Upper lobe of right lung (tissue), 1 donor: Measurements from ENCODE around the gene CASK. TPM values are rescaled to one million over a fixed set of nuclear protein-coding genes. Genes with fewer than 3 reads are reported as not detected.

Experiments
- ATAC-seq: fragments of 200-7000 bp; cut with Tn5 transposase; one replicate; pipeline ENCODE4 v1.9.1; 2020; ENCODE audit warnings: mild to moderate bottlenecking, moderate library complexity
- DNase-seq: peaks from one replicate; pipeline ENCODE4 v3.0.0-alpha.2; 2020
- H3K27ac ChIP-seq: fragments of 200-600 bp; one replicate; pipeline ENCODE4 v1.8.0; 2022
- H3K27me3 ChIP-seq: fragments of 200-600 bp; one replicate; pipeline ENCODE4 v1.8.0; 2022; ENCODE audit warnings: mild to moderate bottlenecking
- H3K36me3 ChIP-seq: fragments of 200-600 bp; one replicate; pipeline ENCODE4 v1.8.0; 2022
- H3K4me1 ChIP-seq: fragments of 200-600 bp; one replicate; pipeline ENCODE4 v1.8.0; 2022
- H3K4me3 ChIP-seq: fragments of 200-600 bp; one replicate; pipeline ENCODE4 v1.8.0; 2022; ENCODE audit warnings: mild to moderate bottlenecking
- H3K9me3 ChIP-seq: fragments of 200-600 bp; one replicate; pipeline ENCODE4 v1.8.0; 2022
- CTCF ChIP-seq: fragments of 200-600 bp; IDR thresholded peaks from one replicate; pipeline ENCODE4 v1.8.0; 2022; ENCODE audit warnings: antibody characterized with exemption
- intact Hi-C: fragments of 100-400 bp; cut with DNase I; formaldehyde crosslinking; loops from one replicate; pipeline ENCODE4 v1.11.0; 2022
- total RNA-seq: library from RNA; stranded (reverse); fragmentation: NEBNext Ultra II Directional; extraction: Animal tissue kit (Norgen Biotek cat#: 25700); gene quantifications from one replicate; pipeline ENCODE4 v1.2.1, GENCODE V29; 2021
- donor health status: DM: no; HTN: yes; CAD: no; lungs with severe emphysema.

Gene CASK
- total RNA-seq, 1 donor from 2014 or later = 60.4 TPM

GRCh38 chrX:41529221-41529620, 394.1 kb downstream of the CASK start:
- Histone ChIP-seq H3K36me3 (peaks cover 23% of the 10 kb centered on the region), H3K27me3 (no peaks in the 10 kb centered on the region), H3K9me3 (no peaks in the 10 kb centered on the region), H3K27ac (no peak overlapping the region), H3K4me1 (no peaks in the 10 kb centered on the region), H3K4me3 (no peak overlapping the region)
- no peak for ATAC-seq
- intact Hi-C loops = no loop called here
- no peak for TF ChIP-seq CTCF
- no peak for DNase-seq

DNA sequence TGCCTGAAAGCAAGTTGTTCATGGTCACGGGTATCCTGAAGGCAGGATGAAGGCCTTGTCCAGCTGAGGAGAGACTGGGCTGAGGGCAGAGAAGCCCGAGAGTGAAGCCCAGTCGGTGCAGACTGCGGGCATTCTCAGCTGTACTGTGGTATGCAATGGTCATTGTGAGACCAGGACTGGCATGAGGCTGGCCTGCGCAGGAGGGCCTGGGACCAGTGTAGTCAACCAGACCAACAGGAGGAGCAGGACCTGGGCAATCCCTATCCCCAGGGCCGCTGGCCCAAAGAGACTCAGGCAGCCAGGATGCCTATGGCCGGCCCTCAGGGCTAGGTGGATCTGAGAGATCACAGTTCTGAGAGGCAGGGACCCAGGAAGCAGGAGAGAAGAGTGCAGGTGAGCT, 394.6 kb downstream of the CASK start:
- intact Hi-C loops = no loop called here
- ATAC-seq (no peak), DNase-seq (no peak)
- no peak overlapping the region for H3K4me3 ChIP-seq
- H3K4me1 ChIP-seq = no peaks in the 10 kb centered on the region
- no peak overlapping the region for H3K27ac ChIP-seq
- H3K36me3 ChIP-seq = peaks cover 25% of the 10 kb centered on the region
- no peaks in the 10 kb centered on the region for H3K27me3 ChIP-seq
- no peak for TF ChIP-seq CTCF
- no peaks in the 10 kb centered on the region for H3K9me3 ChIP-seq

DNA sequence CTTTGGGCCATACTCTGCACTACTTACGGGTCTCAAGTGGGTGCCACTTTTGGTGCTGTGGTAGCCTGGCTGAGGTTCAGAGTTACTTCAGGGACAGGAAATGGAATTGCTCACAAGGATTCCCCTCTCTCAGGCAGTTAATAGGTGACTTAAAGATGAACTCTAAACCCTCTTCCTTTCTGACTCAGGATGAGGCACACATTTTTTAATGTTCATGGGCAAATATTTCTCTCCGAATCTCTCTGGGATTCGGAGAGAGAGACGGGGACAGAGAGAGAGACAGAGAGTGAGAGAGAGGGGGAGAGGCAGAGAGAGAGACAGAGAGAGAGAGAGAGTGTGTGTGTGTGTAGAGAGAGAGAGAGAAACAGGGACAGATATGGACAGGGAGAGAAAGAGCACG, 396.4 kb downstream of the CASK start:
- Histone ChIP-seq H3K4me1 (no peaks in the 10 kb centered on the region), H3K27me3 (no peaks in the 10 kb centered on the region), H3K27ac (no peak overlapping the region), H3K36me3 (peaks cover 30% of the 10 kb centered on the region), H3K9me3 (no peaks in the 10 kb centered on the region), H3K4me3 (no peak overlapping the region)
- DNase-seq = no peak
- TF ChIP-seq CTCF = no peak
- intact Hi-C loops = no loop called here
- ATAC-seq = no peak

DNA sequence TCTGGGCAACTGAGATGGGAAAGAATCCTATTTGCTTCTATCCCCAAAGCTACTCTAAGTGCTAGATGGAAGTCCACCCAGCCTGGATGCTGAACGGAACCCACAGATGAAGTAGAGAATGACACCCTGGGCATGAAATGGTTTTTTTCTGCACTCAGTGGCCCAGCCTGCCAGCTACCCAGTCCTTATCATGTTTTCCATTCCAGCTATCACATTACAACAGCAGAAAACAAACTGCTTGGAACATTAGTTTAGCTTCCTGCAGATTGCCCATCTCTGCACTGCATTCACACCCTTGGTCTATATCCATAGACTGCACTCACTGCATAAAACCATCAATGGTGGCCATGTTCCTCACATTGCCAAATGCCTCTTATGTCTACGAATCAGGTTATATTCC, 397.1 kb downstream of the CASK start:
- H3K4me3 ChIP-seq = no peak overlapping the region
- no peaks in the 10 kb centered on the region for H3K9me3 ChIP-seq
- intact Hi-C loops = no loop called here
- no peak for DNase-seq
- ATAC-seq = no peak
- no peaks in the 10 kb centered on the region for H3K27me3 ChIP-seq
- H3K36me3 ChIP-seq = peaks cover 29% of the 10 kb centered on the region
- H3K27ac ChIP-seq = no peak overlapping the region
- no peaks in the 10 kb centered on the region for H3K4me1 ChIP-seq
- no peak for TF ChIP-seq CTCF

GRCh38 chrX:41522671-41523070, 400.7 kb downstream of the CASK start:
- no peaks in the 10 kb centered on the region for H3K27me3 ChIP-seq
- no peaks in the 10 kb centered on the region for H3K4me1 ChIP-seq
- DNase-seq = no peak
- ATAC-seq = no peak
- H3K4me3 ChIP-seq = no peak overlapping the region
- H3K36me3 ChIP-seq = peaks cover 7% of the 10 kb centered on the region
- no peak for TF ChIP-seq CTCF
- intact Hi-C loops = no loop called here
- H3K9me3 ChIP-seq = no peaks in the 10 kb centered on the region
- no peak overlapping the region for H3K27ac ChIP-seq

DNA sequence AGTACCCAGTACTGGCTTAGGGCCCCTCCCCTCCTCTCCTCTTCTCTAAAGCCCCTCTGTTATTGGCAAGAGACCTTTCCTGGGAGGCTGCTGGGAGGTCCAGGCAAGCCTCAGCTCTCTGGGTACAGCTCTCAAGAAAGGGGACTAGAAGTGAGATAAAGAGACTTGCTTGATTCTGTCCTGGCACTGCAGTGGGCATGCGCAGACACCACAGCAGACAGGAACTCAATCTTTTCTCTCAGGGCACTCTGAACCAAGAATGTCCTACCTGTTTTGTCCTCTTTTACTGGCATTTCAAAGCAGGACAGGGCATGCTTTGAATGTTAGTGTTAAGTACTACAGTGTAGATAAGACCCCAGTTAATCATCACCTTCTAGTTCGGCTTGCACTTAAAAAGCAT, 401.3 kb downstream of the CASK start:
- H3K9me3 ChIP-seq = no peaks in the 10 kb centered on the region
- H3K4me1 ChIP-seq = no peaks in the 10 kb centered on the region
- no peak overlapping the region for H3K27ac ChIP-seq
- H3K4me3 ChIP-seq = no peak overlapping the region
- H3K36me3 ChIP-seq = peaks cover 7% of the 10 kb centered on the region
- no peaks in the 10 kb centered on the region for H3K27me3 ChIP-seq
- ATAC-seq (no peak), DNase-seq (no peak)
- intact Hi-C loops = no loop called here
- TF ChIP-seq CTCF = no peak
